Measurements from ENCODE around the gene FAM47E. TPM values are rescaled to one million over a fixed set of nuclear protein-coding genes. Genes with fewer than 3 reads are reported as not detected.

Gene FAM47E
- total RNA-seq, 1 experiment from 2014 or later, result 1.0 TPM

DNA sequence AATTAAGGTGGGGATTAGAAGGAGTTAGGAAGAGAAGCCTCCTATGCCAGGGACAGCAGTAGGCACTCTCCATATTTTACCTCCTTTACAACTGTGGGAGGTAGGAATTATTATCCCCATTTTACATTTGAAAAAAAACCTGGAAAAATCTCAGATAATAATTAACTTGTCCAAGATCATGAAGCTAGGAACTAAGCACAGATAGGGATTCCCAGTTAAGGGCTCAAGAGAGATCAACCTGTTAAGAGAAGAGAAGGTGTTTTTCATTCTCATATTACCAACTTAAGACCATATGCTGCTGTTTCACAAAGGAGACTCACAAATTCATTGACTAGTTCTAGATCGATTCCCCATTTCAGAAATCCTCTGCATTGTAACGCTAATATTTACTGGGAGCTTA, 16.1 kb upstream of the FAM47E start:
- TF ChIP-seq, protein P1, sequence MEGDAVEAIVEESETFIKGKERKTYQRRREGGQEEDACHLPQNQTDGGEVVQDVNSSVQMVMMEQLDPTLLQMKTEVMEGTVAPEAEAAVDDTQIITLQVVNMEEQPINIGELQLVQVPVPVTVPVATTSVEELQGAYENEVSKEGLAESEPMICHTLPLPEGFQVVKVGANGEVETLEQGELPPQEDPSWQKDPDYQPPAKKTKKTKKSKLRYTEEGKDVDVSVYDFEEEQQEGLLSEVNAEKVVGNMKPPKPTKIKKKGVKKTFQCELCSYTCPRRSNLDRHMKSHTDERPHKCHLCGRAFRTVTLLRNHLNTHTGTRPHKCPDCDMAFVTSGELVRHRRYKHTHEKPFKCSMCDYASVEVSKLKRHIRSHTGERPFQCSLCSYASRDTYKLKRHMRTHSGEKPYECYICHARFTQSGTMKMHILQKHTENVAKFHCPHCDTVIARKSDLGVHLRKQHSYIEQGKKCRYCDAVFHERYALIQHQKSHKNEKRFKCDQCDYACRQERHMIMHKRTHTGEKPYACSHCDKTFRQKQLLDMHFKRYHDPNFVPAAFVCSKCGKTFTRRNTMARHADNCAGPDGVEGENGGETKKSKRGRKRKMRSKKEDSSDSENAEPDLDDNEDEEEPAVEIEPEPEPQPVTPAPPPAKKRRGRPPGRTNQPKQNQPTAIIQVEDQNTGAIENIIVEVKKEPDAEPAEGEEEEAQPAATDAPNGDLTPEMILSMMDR (IDR thresholded peaks at IDR 0.05; ENCODE audit: unreplicated experiment), result no peak
- POLR2A ChIA-PET, result interaction anchor here (0.7 to 7.8 kb wide), 6 partner anchors 10 to 87 kb away, joined by 4 to 69 read pairs (median 4); partner anchors contain the start of genes FAM47E, NUP54 and SCARB2
- no peak for DNase-seq (ENCODE audit: unreplicated experiment)
- CTCF ChIA-PET, result interaction anchor here (1.0 to 1.6 kb wide), 2 partner anchors 15 to 56 kb away, joined by 3 to 5 read pairs; no protein-coding TSS in a partner anchor
- BruUV-seq (replicated peaks), result no TSS peak
- H3K27me3 Mint-ChIP-seq (ENCODE audit: insufficient read depth, unreplicated experiment), result no peaks in the 10 kb centered on the region
- H3K36me3 Mint-ChIP-seq (ENCODE audit: insufficient read depth, unreplicated experiment), result no peaks in the 10 kb centered on the region
- H3K4me1 Mint-ChIP-seq (ENCODE audit: insufficient read depth, unreplicated experiment), result peaks cover 43% of the 10 kb centered on the region
- peak overlapping the region; percentile 9 for H3K27ac Mint-ChIP-seq (ENCODE audit: low read depth, unreplicated experiment)
- H3K4me3 Mint-ChIP-seq (ENCODE audit: unreplicated experiment), result no peak overlapping the region
- intact Hi-C loops (cut with micrococcal nuclease), result no loop called here
- peaks cover 12% of the 10 kb centered on the region for H3K9me3 Mint-ChIP-seq (ENCODE audit: unreplicated experiment)

DNA sequence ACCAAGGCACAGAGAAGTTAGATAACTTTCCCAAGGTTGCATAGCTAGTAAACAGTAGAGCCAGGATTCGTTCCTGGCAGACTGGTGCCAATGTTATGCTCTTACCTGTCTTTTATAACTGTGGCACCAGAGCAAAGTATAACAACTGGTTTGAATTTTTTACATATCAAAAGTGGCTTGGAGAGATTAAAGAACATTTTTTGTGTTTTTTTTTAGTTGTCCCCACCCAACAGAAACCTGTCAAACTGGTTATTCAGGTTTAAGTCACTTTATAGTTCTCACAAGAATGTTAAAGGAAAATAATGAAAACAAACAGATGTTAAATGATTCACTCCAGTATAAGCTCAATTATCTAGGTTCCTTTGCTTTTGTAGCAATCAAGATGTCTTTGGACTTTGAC, 15.6 kb upstream of the FAM47E start:
- DNase-seq (ENCODE audit: unreplicated experiment), result no peak
- Mint-ChIP-seq H3K27me3 (ENCODE audit: insufficient read depth, unreplicated experiment) (no peaks in the 10 kb centered on the region), H3K27ac (ENCODE audit: low read depth, unreplicated experiment) (peak overlapping the region; percentile 9), H3K36me3 (ENCODE audit: insufficient read depth, unreplicated experiment) (no peaks in the 10 kb centered on the region), H3K4me3 (ENCODE audit: unreplicated experiment) (no peak overlapping the region), H3K4me1 (ENCODE audit: insufficient read depth, unreplicated experiment) (peaks cover 39% of the 10 kb centered on the region), H3K9me3 (ENCODE audit: unreplicated experiment) (peaks cover 17% of the 10 kb centered on the region)
- no TSS peak for BruUV-seq (replicated peaks)
- TF ChIP-seq, protein P1 (IDR thresholded peaks at IDR 0.05; ENCODE audit: unreplicated experiment), result no peak
- intact Hi-C loops (cut with micrococcal nuclease), result no loop called here
- ChIA-PET POLR2A (interaction anchor here (0.7 to 7.8 kb wide), 6 partner anchors 10 to 87 kb away, joined by 4 to 69 read pairs (median 4); partner anchors contain the start of genes FAM47E, NUP54 and SCARB2), CTCF (interaction anchor here (1.0 to 1.6 kb wide), 2 partner anchors 15 to 56 kb away, joined by 3 to 5 read pairs; no protein-coding TSS in a partner anchor)

- DNase-seq (ENCODE audit: unreplicated experiment), result no peak
- BruUV-seq (replicated peaks), result no TSS peak
- peaks cover 23% of the 10 kb centered on the region for H3K4me1 Mint-ChIP-seq (ENCODE audit: insufficient read depth, unreplicated experiment)
- intact Hi-C loops (cut with micrococcal nuclease), result no loop called here
- TF ChIP-seq, protein P1 (IDR thresholded peaks at IDR 0.05; ENCODE audit: unreplicated experiment), result no peak
- no peaks in the 10 kb centered on the region for H3K27me3 Mint-ChIP-seq (ENCODE audit: insufficient read depth, unreplicated experiment)
- H3K9me3 Mint-ChIP-seq (ENCODE audit: unreplicated experiment), result peaks cover 19% of the 10 kb centered on the region
- no peak overlapping the region for H3K27ac Mint-ChIP-seq (ENCODE audit: low read depth, unreplicated experiment)
- POLR2A ChIA-PET, result no interaction called here
- H3K36me3 Mint-ChIP-seq (ENCODE audit: insufficient read depth, unreplicated experiment), result no peaks in the 10 kb centered on the region
- no peak overlapping the region for H3K4me3 Mint-ChIP-seq (ENCODE audit: unreplicated experiment)
- CTCF ChIA-PET, result interaction anchor here (0.7 kb wide), 1 partner anchor 13 kb away, joined by 4 read pairs; the partner anchor contains the start of gene FAM47E
Observed at GRCh38 chr4:76238236-76238635, 13.3 kb upstream of the FAM47E start.

DNA sequence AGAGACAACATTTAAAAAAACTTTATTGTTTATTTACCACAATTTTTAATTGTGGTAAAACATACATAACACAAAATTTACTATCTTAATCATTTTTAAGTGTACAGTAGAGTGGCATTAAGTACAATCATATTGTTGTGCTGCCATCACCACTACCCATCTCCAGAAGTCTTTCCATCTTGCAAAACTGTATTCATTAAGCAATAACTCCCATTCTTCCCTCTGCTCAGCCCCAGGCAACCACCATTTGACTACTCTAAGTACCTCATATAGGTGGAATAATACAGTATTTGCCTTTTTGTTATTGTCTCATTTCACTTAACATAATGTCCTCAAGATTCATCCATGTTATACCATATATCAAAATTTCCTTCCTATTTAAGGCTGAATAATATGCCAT, 12.8 kb upstream of the FAM47E start:
- H3K36me3 Mint-ChIP-seq (ENCODE audit: insufficient read depth, unreplicated experiment), result no peaks in the 10 kb centered on the region
- no peak overlapping the region for H3K4me3 Mint-ChIP-seq (ENCODE audit: unreplicated experiment)
- intact Hi-C loops (cut with micrococcal nuclease), result no loop called here
- POLR2A ChIA-PET, result no interaction called here
- H3K27ac Mint-ChIP-seq (ENCODE audit: low read depth, unreplicated experiment), result no peak overlapping the region
- H3K9me3 Mint-ChIP-seq (ENCODE audit: unreplicated experiment), result peaks cover 19% of the 10 kb centered on the region
- BruUV-seq (replicated peaks), result no TSS peak
- CTCF ChIA-PET, result interaction anchor here (0.7 kb wide), 1 partner anchor 12 kb away, joined by 4 read pairs; the partner anchor contains the start of gene FAM47E
- TF ChIP-seq, protein P1 (IDR thresholded peaks at IDR 0.05; ENCODE audit: unreplicated experiment), result no peak
- H3K4me1 Mint-ChIP-seq (ENCODE audit: insufficient read depth, unreplicated experiment), result peaks cover 19% of the 10 kb centered on the region
- H3K27me3 Mint-ChIP-seq (ENCODE audit: insufficient read depth, unreplicated experiment), result no peaks in the 10 kb centered on the region
- DNase-seq (ENCODE audit: unreplicated experiment), result no peak

Data from MCF 10A (cell line).